ENCODE results near the gene PDE8A.
"Not testable (repeated sequence)": the region's sequence is repeated elsewhere in the genome, so short reads cannot be mapped to it uniquely, and the experiment has no call there.

PDE8A gene

GRCh38 chr15:84961114-84961452, 20.6 kb upstream of the PDE8A start:
- no peak for DNase-seq

GRCh38 chr15:84961707-84962106, 19.9 kb upstream of the PDE8A start:
- DNase-seq = no peak

- DNase-seq = no peak
Observed at GRCh38 chr15:84962955-84963354, 18.7 kb upstream of the PDE8A start.

DNA sequence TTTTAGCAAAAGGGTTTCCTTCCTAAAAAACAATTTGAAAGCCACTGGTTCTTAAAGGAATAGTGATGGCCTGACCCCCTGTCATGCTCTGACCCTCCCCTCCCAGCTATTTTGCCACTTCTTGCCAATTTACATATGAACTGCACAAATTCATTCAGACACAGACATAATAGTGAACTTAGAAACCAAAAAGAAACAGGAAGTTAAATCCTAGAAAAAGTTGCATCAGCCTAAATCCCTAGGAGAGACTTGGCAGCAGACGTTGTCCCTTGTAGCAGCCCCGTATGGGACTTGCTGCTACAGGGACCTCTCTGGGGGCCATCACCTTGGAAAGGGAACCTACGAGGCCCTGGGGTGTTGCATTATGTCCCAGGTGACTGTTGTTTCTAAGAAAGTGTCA, 14.3 kb upstream of the PDE8A start:
- no peak for DNase-seq

DNA sequence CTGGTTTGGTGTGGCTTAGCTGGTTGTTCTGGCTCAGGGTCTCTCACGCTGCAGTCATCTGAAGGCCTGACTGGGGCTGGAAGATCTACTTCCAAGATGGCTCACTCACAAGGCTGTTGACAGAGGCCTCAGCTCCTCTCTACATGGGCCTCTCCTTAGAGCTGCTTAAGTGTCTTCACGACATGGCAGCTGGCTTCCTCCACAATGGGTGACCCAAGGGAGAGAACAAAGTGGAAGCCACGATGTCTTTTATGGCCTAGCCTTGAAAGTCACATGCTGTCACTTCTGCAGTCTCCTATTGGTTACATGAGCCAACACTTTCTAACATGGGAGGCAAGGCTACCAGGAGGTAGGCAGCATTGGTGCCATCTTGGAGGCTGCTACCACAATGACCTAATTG, 13.4 kb upstream of the PDE8A start:
- no peak for DNase-seq

DNA sequence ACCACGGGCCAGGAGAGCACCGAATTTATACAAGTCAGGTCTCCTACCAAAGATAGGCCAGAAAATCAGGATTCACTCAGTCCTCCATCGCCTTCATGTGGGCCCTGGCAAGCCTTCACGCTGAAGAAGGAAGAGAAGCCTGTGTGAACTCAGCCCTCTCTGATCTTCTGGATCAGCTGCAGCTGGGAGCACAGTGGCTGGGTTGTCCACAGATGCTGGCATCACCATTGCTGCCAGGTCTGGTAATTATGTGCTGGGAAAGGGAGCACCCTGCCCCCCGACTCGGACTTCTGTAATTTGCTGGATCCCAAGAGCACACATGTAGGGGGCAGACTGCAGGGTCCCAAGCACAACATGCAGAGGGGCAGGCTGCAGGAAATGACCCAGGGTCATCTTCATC, 12.4 kb upstream of the PDE8A start:
- no peak for DNase-seq

DNA sequence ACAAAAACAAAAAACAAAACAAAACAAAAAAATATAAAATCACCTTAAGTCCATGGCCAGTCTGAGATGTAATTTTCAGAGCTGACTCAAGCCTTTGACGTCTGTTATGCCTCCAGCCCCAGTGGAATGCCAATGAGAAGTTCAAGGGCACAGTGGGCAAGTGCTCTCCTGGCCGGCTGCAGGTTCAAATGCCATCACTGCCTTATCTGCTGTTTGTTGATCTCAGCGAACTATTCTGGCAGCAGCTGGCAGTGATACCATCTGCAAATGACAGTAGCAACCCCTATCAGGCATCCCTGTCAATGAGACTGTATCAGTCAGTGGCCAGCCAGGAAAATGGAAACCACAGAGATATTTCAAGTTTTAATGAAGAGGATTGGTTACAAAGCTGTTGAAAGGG, 10.8 kb upstream of the PDE8A start:
- no peak for DNase-seq

DNA sequence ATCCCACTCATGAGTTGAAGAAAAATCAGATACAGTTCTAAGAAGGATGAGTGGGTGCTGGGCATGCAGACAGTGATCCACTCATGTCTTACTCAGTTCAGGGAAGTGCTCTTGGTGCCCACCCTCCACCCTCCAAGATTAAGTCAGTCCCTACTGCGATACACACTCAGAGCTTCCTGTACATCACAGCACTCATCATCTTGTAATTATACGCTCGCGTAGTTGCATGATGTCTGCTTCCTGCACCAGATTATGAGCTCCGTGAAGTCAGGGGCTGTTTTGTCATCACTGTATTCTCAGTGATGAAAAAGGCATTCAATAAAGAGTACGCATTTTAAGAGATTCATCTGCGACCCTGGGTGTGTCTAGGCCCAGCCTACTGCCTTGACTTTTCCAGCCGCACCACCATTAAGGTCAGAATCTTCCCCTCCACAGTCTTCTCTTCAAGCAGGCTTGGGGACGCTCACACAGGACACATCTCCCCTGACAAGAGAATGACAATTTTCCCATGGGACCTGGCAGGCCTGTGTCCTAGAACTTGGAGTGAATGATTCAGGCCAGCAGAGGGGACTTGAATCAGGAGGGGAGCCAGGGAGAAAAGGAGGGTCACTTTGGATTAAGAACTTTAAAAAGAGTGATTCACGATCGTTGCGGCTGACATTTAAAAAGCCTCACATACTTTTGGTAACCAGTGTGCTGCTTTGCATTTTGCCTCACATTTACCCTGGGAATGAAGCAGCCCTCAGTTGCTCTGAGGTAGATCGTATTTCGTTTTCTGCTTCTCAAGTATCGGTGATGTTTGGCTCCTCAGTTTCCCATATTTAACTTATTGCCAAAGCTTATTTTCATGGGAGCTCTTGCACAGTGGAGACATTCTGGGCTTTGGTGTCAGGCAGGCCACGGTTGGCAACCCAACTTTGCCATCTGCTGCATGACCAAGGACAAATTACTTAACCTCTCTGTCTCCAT, 7.9 kb upstream of the PDE8A start:
- no peak for DNase-seq

- DNase-seq = no peak
Observed at GRCh38 chr15:84975871-84976351, 5.7 kb upstream of the PDE8A start.

- no peak for DNase-seq
Observed at GRCh38 chr15:84976746-84977345, 4.8 kb upstream of the PDE8A start.

GRCh38 chr15:84979651-84980050, 2.0 kb upstream of the PDE8A start:
- no peak for DNase-seq

- DNase-seq = peak; percentile 52
Observed at GRCh38 chr15:84980196-84981053, 1.2 kb upstream of the PDE8A start.

- DNase-seq = peak; percentile 73
Observed at GRCh38 chr15:84981054-84981710, 474 bp upstream of the PDE8A start.

DNA sequence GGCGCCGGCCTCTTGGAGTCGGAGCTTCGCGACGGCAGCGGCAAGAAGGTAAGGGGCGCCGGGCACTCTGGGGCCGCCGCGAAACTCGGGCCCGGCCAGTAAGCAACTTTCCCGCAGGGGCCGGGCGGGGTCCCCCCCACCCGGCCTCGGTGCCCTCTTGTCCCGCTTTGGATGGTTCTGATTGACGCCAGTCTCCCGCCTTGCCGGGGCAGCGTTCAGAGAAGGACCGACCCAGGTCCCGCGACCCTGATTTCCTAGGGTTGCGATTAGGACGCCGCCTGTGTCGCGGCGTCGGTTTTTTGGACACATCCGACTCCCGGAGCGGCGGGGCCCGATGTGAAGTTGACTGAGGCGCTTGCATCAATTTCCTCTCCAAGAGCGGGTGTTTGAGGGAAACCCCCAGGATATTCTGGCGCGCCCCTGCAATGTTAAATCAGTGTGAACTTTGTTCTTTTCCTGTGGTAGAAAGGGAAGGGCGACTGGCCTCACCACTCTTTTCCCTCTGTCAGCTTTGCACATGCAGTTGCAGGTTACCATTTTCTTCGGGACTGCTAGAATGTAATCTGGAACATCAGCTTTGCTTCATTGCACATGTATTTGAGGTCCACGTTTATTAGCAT, 755 bp downstream of the PDE8A start:
- no peak for DNase-seq

GRCh38 chr15:84983294-84983693, 1.6 kb downstream of the PDE8A start:
- DNase-seq = no peak

GRCh38 chr15:84983711-84984110, 2.1 kb downstream of the PDE8A start:
- no peak for DNase-seq

- no peak for DNase-seq
Observed at GRCh38 chr15:84985158-84985557, 3.5 kb downstream of the PDE8A start.

GRCh38 chr15:84987351-84987750, 5.7 kb downstream of the PDE8A start:
- not testable (repeated sequence) for DNase-seq

DNA sequence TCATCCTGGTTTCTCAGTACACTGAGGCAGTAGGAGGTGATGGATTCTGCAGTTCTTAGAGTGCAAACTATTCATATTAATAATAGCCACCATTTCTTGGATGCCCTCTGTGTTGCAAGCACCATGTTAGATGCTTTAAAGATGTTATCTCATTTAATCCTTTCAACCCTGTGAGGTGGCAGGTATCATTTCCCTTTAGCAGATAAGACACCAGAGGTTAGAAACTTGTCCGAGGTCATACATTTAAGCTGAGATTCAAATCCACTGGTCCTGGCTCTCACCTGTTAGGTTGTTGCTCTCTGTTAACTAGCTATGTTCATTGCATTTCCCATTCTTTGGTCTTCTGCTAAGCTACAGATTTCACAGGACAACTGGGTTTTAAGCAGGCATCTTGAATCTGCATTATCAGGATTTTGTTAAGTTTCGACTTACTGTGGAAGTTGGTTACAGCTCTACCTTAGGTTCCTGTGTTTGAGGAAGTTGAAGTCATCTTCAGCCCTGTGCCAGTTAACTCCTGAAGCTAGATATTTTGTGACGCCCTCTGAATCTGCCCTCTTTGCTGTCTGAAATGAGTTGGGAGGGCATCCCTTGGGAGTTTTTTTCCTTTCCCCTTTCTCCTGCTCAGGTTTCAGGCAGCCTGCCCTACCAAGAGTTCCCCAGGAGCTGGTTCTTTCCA, 6.4 kb downstream of the PDE8A start:
- DNase-seq = no peak

- no peak for DNase-seq
Observed at GRCh38 chr15:84988909-84989644, 7.4 kb downstream of the PDE8A start.

DNA sequence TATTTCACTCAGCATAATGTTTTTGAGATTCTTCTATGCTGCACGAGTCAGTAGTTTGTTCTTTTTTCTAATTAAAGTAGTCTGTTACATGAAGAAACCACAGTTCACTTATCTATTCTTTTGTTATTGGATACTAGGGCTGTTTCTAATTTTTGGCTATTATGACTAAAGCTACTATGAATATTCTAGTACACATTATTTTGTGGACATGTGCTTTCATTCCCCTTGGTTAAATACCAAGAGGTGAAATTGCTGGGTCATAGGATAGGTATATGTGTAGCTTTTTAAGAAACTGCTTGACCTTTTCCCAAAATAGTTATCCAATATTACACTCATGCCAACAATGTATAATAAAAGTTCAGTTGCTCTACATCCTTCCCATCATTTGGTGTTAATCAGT, 8.9 kb downstream of the PDE8A start:
- no peak for DNase-seq
